Measurements from ENCODE around the gene CHADL.

- TF ChIP-seq POLR2AphosphoS5 (IDR thresholded peaks at IDR 0.05) (no peak), CTCF (IDR thresholded peaks at IDR 0.05) (no peak)
Measured at GRCh38 chr22:41229730-41230400, 10.9 kb downstream of the CHADL start.

Measured in suprapubic skin (tissue), 3 donors.